ENCODE results near the gene E2F2. TPM values are rescaled to one million over a fixed set of nuclear protein-coding genes. Genes with fewer than 3 reads are reported as not detected.

E2F2 gene
- total and polyA plus RNA-seq, 10 donors, result 0.89 to 18.9 (median 4.9) TPM

DNA sequence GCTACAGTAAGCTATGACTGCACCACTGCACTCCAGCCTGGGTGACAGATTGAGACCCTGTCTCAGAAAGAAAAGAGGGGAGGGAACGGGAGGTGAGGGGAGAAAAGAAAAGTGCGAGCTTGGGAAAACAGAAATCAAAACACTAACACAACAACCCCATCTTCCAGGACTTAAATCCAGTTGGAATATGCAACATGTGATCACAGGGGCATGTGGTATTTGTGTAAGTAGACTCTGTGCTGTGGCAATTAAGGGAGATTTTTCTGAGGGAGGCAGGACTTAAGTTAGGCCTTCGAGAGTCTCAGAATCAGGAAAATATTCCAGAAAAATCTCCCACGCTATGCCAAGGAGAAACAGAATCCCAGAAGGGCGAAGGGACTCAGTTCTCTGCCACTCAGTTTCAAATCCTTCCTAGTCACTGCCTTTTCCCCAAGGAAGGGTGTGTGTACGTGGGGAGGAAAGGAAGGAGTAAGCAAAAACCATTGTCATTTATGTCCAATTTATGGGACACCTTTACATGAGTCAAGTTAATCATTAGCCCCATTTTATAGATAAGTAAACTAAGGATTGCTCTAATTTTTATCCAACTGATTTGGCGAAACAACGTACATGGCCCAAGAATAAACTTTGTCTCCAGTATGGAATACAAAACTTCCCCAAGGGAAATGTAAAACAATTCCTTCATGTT is 16.0 kb upstream of the E2F2 start:
- no peak overlapping the region for H3K4me3 ChIP-seq
- peaks cover 10 to 48% (median 26%) of the 10 kb centered on the region in 6 donors for H3K4me1 ChIP-seq
- no peaks in the 10 kb centered on the region for H3K9me3 ChIP-seq
- no peaks in the 10 kb centered on the region for H3K27me3 ChIP-seq (replicated peaks in 1 of 7)
- DNase-seq, result no peak
- WGBS, 5 donors, result 89 to 95% (median 92%) methylated on average over 8 of the region's 8 CpGs
- intact Hi-C loops (cut with DNase I; ENCODE audit: low total_unique reads), result no loop called here
- no peak overlapping the region for H3K27ac ChIP-seq
- no peak for TF ChIP-seq POLR2A (IDR thresholded peaks at IDR 0.05)
- TF ChIP-seq, protein P1, sequence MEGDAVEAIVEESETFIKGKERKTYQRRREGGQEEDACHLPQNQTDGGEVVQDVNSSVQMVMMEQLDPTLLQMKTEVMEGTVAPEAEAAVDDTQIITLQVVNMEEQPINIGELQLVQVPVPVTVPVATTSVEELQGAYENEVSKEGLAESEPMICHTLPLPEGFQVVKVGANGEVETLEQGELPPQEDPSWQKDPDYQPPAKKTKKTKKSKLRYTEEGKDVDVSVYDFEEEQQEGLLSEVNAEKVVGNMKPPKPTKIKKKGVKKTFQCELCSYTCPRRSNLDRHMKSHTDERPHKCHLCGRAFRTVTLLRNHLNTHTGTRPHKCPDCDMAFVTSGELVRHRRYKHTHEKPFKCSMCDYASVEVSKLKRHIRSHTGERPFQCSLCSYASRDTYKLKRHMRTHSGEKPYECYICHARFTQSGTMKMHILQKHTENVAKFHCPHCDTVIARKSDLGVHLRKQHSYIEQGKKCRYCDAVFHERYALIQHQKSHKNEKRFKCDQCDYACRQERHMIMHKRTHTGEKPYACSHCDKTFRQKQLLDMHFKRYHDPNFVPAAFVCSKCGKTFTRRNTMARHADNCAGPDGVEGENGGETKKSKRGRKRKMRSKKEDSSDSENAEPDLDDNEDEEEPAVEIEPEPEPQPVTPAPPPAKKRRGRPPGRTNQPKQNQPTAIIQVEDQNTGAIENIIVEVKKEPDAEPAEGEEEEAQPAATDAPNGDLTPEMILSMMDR (IDR thresholded peaks at IDR 0.05 in 8 of 11, conservative IDR thresholded peaks at IDR 0.05 in 3 of 11), result no peak
- TF ChIP-seq POLR2AphosphoS5 (IDR thresholded peaks at IDR 0.05), result no peak
- no peaks in the 10 kb centered on the region for H3K36me3 ChIP-seq

DNA sequence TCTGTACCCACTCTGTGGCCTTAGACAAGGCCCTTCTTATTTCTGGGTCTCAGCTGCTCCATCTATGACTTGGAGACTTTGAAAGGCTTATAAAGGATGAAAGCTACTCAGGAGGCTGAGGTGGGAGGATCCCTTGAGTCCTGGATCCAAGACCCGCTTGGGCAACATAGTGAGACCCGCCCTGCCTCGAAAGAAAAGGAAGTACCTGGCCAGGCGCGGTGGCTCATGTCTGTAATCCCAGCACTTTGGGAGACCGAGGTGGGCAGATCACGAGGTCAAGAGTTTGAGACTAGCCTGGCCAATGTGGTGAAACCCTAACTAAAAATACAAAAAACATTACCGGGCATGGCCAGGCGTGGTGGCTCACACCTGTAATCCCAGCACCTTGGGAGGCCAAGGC is 14.8 kb upstream of the E2F2 start:
- no peaks in the 10 kb centered on the region for H3K27me3 ChIP-seq (replicated peaks in 1 of 7)
- WGBS, 5 donors, result 88 to 92% (median 90%) methylated on average over 9 of the region's 9 CpGs
- TF ChIP-seq, protein P1 (IDR thresholded peaks at IDR 0.05 in 8 of 11, conservative IDR thresholded peaks at IDR 0.05 in 3 of 11), result no peak
- TF ChIP-seq POLR2AphosphoS5 (IDR thresholded peaks at IDR 0.05) (no peak), POLR2A (IDR thresholded peaks at IDR 0.05) (no peak)
- H3K4me1 ChIP-seq, result peaks cover 10 to 48% (median 26%) of the 10 kb centered on the region in 6 donors
- no peak overlapping the region for H3K4me3 ChIP-seq
- H3K27ac ChIP-seq, result no peak overlapping the region
- H3K36me3 ChIP-seq, result no peaks in the 10 kb centered on the region
- DNase-seq, result no peak
- no peaks in the 10 kb centered on the region for H3K9me3 ChIP-seq
- intact Hi-C loops (cut with DNase I; ENCODE audit: low total_unique reads), result no loop called here

DNA sequence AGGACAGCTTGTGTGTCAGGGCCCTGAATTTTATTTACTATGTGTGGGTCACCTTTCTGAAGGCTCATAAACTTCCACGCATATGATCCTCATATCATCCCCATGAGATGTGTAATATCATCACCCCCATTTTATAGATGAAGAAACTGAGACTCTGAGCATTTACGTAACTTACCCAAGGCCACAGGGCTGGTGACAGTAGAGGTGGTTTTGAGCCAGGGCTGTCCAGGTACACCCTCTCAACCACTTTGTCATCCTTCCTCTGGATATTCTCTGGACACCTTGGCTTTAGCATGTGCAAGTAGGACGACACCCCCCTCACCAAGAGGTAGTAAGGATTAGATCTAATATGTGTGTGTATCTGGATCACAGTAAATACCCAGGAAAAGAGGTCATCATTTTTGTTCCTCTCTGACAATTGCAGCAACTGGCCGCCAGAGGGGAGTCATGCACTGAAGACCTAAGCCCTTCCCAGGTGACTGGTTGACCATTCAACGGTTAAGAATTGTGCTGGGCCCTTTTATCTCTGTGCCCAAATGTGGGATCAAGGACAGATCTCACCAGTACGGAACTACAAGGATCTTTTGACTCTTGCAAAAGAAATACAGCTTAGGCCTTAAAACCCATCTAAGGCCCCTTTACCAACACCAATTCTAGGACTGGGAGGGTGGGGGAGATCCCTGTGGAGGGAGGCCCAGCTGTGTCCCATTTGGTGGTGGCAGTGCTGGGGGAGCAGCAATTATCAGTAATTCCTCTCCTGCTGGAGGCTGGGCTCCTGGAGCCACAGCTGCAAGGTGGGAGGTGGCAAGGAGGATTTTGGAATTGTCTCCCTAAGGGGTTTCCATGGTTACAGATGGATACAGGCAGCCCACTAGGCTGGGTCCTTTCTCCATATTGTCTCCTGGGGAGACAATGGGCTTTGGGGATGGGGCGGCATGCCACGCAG is 13.7 kb upstream of the E2F2 start:
- 40 to 46% (median 45%) methylated on average over 8 of the region's 8 CpGs for WGBS, 5 donors
- Histone ChIP-seq H3K27me3 (replicated peaks in 1 of 7) (no peaks in the 10 kb centered on the region), H3K27ac (no peak overlapping the region), H3K4me3 (no peak overlapping the region), H3K9me3 (no peaks in the 10 kb centered on the region), H3K4me1 (peaks cover 14 to 48% (median 31%) of the 10 kb centered on the region in 6 donors), H3K36me3 (no peaks in the 10 kb centered on the region)
- TF ChIP-seq POLR2A (IDR thresholded peaks at IDR 0.05), result no peak
- TF ChIP-seq, protein P1 (IDR thresholded peaks at IDR 0.05 in 8 of 11, conservative IDR thresholded peaks at IDR 0.05 in 3 of 11), result peak; percentile 80 to 98 (median 89)
- TF ChIP-seq POLR2AphosphoS5 (IDR thresholded peaks at IDR 0.05), result no peak
- intact Hi-C loops (cut with DNase I; ENCODE audit: low total_unique reads), result loop anchor here (1.0 kb wide), 1 partner anchor 93 kb away; no protein-coding TSS in a partner anchor
- peak; percentile 91 for DNase-seq

All from spleen (tissue), 11 donors.